GM23338 (cell line): ENCODE data around the gene S1PR1. TPM values are rescaled to one million over a fixed set of nuclear protein-coding genes. Genes with fewer than 3 reads are reported as not detected.

Experiments used
- ATAC-seq: fragments of 200-7000 bp; cut with Tn5 transposase; 3 replicates; pipeline ENCODE4 v1.9.1; 2020
- DNase-seq: peaks from one replicate; pipeline ENCODE4 v3.0.0-alpha.2; 2015; ENCODE audit warnings: low spot score
- H2AFZ ChIP-seq: fragments of 200-600 bp; sonication (generic); 2 replicates; pipeline ENCODE4 v1.8.0; 2016; ENCODE audit warnings: antibody characterized with exemption, mild to moderate bottlenecking, moderate library complexity
- H3F3A ChIP-seq: fragments of 200-600 bp; sonication (generic); replicated peaks from 2 replicates; pipeline ENCODE4 v1.8.0; 2017; ENCODE audit warnings: antibody characterized with exemption, mixed run types, low read depth
- H3K27ac ChIP-seq: fragments of 200-600 bp; sonication (generic); 2 replicates; pipeline ENCODE4 v1.6.1; 2016; ENCODE audit warnings: low read depth
- H3K27me3 ChIP-seq: fragments of 200-600 bp; sonication (generic); 2 replicates; pipeline ENCODE4 v1.8.0; 2016; ENCODE audit warnings: mild to moderate bottlenecking, mixed run types, moderate library complexity; ENCODE audit not compliant: insufficient read depth
- H3K36me3 ChIP-seq: fragments of 200-600 bp; sonication (generic); 2 replicates; pipeline ENCODE4 v1.8.0; 2016; ENCODE audit warnings: mild to moderate bottlenecking; ENCODE audit not compliant: insufficient read depth
- H3K4me1 ChIP-seq: fragments of 200-600 bp; sonication (generic); 2 replicates; pipeline ENCODE4 v1.8.0; 2016; ENCODE audit warnings: mild to moderate bottlenecking, moderate library complexity; ENCODE audit not compliant: insufficient read depth
- H3K4me2 ChIP-seq: fragments of 200-600 bp; sonication (generic); 2 replicates; pipeline ENCODE4 v1.7.1; 2017; ENCODE audit warnings: mixed run types
- H3K4me3 ChIP-seq: fragments of 200-600 bp; sonication (generic); 2 replicates; pipeline ENCODE4 v1.6.1; 2016; ENCODE audit warnings: mixed run types
- H3K79me2 ChIP-seq: fragments of 200-600 bp; sonication (generic); replicated peaks from 2 replicates; pipeline ENCODE4 v1.8.0; 2017; ENCODE audit warnings: mild to moderate bottlenecking; ENCODE audit not compliant: insufficient read depth
- H3K9me2 ChIP-seq: fragments of 200-600 bp; sonication (generic); 2 replicates; pipeline ENCODE4 v1.8.0; 2017; ENCODE audit not compliant: insufficient read depth
- H4K20me1 ChIP-seq: fragments of 200-600 bp; sonication (generic); replicated peaks from 2 replicates; pipeline ENCODE4 v1.8.0; 2017; ENCODE audit warnings: mild to moderate bottlenecking; ENCODE audit not compliant: insufficient read depth
- H3K27ac Mint-ChIP-seq: 2 replicates; pipeline ENCODE4 v1.8.0; 2020; ENCODE audit warnings: inconsistent platforms, mild to moderate bottlenecking, moderate library complexity, mixed read lengths
- H3K27me3 Mint-ChIP-seq: 3 replicates; pipeline ENCODE4 v1.8.0; 2022; ENCODE audit warnings: low read depth, mild to moderate bottlenecking, moderate library complexity, mixed read lengths, inconsistent platforms; ENCODE audit not compliant: insufficient read depth, poor library complexity
- H3K36me3 Mint-ChIP-seq: 3 replicates; pipeline ENCODE4 v1.8.0; 2021; ENCODE audit warnings: low read depth, mild to moderate bottlenecking, inconsistent platforms, moderate library complexity, mixed read lengths
- H3K4me1 Mint-ChIP-seq: 3 replicates; pipeline ENCODE4 v1.8.0; 2020; ENCODE audit warnings: mild to moderate bottlenecking, inconsistent platforms, mixed read lengths
- H3K4me3 Mint-ChIP-seq: 3 replicates; pipeline ENCODE4 v1.8.0; 2021; ENCODE audit warnings: moderate library complexity, mild to moderate bottlenecking, inconsistent platforms, mixed read lengths
- H3K9me3 Mint-ChIP-seq: 3 replicates; pipeline ENCODE4 v1.8.0; 2020; ENCODE audit warnings: moderate library complexity, mild to moderate bottlenecking, inconsistent platforms, mixed read lengths
- CTCF ChIP-seq, 2 experiments: fragments of 200-600 bp in 1 of 2; sonication (generic) in 1 of 2; conservative IDR thresholded peaks; 2 replicates each; pipeline versions ENCODE4 v1.5.1 to v1.6.1; 2016 to 2017; ENCODE audit warnings: antibody characterized with exemption in 2 of 2, low read depth in 2 of 2, mild to moderate bottlenecking in 2 of 2, moderate library complexity in 1 of 2
- EZH2 ChIP-seq: fragments of 200-600 bp; sonication (generic); IDR thresholded peaks from one replicate; pipeline ENCODE4 v1.8.0; 2017; ENCODE audit warnings: antibody characterized with exemption, mild to moderate bottlenecking, low read depth; ENCODE audit not compliant: unreplicated experiment
- EZH2phosphoT487 ChIP-seq: fragments of 200-600 bp; sonication (generic); IDR thresholded peaks from one replicate; pipeline ENCODE4 v1.8.1; 2018; ENCODE audit warnings: antibody characterized with exemption; ENCODE audit not compliant: unreplicated experiment
- NANOG ChIP-seq: IDR thresholded peaks from 2 replicates; pipeline ENCODE4 v1.6.1; 2016; ENCODE audit warnings: antibody characterized with exemption, borderline replicate concordance
- POLR2AphosphoS5 ChIP-seq: IDR thresholded peaks from 2 replicates; pipeline ENCODE4 v1.6.1; 2016; ENCODE audit warnings: antibody characterized with exemption, low read depth
- ZNF114 ChIP-seq: fragments of 250-450 bp; sonication (Bioruptor Pico); IDR thresholded peaks from 2 replicates; pipeline ENCODE4 v1.5.0; 2020; ENCODE audit warnings: mild to moderate bottlenecking, moderate library complexity
- ZNF331 ChIP-seq: fragments of 250-450 bp; sonication (Bioruptor Pico); IDR thresholded peaks from 2 replicates; pipeline ENCODE4 v1.5.0; 2020; ENCODE audit warnings: low read depth, mild to moderate bottlenecking, moderate library complexity
- polyA plus RNA-seq: library from polyadenylated mRNA; unstranded; fragments of >200 nt; fragmentation: Nextera tagmentation; extraction: Ambion mirVana; gene quantifications from 2 replicates; pipeline ENCODE4 v1.2.1, GENCODE V29; 2016
- total RNA-seq: library from RNA; depleted of rRNA; stranded (reverse); fragments of >200 nt; shearing (Covaris generic); gene quantifications from 2 replicates; pipeline ENCODE4 v1.2.3, GENCODE V29; 2014
- TF ChIP-seq, protein P1 (sequence below): fragments of 250-450 bp; sonication (Bioruptor Pico); IDR thresholded peaks from 2 replicates; pipeline ENCODE4 v1.5.0; 2020; ENCODE audit warnings: mild to moderate bottlenecking, moderate library complexity

S1PR1 gene
- total and polyA plus RNA-seq, 2 experiments from 2014 or later: 2.6 to 4.1 TPM

GRCh38 chr1:101288491-101288944 is 51.7 kb downstream of the S1PR1 start (continued):
- TF ChIP-seq, protein P1, sequence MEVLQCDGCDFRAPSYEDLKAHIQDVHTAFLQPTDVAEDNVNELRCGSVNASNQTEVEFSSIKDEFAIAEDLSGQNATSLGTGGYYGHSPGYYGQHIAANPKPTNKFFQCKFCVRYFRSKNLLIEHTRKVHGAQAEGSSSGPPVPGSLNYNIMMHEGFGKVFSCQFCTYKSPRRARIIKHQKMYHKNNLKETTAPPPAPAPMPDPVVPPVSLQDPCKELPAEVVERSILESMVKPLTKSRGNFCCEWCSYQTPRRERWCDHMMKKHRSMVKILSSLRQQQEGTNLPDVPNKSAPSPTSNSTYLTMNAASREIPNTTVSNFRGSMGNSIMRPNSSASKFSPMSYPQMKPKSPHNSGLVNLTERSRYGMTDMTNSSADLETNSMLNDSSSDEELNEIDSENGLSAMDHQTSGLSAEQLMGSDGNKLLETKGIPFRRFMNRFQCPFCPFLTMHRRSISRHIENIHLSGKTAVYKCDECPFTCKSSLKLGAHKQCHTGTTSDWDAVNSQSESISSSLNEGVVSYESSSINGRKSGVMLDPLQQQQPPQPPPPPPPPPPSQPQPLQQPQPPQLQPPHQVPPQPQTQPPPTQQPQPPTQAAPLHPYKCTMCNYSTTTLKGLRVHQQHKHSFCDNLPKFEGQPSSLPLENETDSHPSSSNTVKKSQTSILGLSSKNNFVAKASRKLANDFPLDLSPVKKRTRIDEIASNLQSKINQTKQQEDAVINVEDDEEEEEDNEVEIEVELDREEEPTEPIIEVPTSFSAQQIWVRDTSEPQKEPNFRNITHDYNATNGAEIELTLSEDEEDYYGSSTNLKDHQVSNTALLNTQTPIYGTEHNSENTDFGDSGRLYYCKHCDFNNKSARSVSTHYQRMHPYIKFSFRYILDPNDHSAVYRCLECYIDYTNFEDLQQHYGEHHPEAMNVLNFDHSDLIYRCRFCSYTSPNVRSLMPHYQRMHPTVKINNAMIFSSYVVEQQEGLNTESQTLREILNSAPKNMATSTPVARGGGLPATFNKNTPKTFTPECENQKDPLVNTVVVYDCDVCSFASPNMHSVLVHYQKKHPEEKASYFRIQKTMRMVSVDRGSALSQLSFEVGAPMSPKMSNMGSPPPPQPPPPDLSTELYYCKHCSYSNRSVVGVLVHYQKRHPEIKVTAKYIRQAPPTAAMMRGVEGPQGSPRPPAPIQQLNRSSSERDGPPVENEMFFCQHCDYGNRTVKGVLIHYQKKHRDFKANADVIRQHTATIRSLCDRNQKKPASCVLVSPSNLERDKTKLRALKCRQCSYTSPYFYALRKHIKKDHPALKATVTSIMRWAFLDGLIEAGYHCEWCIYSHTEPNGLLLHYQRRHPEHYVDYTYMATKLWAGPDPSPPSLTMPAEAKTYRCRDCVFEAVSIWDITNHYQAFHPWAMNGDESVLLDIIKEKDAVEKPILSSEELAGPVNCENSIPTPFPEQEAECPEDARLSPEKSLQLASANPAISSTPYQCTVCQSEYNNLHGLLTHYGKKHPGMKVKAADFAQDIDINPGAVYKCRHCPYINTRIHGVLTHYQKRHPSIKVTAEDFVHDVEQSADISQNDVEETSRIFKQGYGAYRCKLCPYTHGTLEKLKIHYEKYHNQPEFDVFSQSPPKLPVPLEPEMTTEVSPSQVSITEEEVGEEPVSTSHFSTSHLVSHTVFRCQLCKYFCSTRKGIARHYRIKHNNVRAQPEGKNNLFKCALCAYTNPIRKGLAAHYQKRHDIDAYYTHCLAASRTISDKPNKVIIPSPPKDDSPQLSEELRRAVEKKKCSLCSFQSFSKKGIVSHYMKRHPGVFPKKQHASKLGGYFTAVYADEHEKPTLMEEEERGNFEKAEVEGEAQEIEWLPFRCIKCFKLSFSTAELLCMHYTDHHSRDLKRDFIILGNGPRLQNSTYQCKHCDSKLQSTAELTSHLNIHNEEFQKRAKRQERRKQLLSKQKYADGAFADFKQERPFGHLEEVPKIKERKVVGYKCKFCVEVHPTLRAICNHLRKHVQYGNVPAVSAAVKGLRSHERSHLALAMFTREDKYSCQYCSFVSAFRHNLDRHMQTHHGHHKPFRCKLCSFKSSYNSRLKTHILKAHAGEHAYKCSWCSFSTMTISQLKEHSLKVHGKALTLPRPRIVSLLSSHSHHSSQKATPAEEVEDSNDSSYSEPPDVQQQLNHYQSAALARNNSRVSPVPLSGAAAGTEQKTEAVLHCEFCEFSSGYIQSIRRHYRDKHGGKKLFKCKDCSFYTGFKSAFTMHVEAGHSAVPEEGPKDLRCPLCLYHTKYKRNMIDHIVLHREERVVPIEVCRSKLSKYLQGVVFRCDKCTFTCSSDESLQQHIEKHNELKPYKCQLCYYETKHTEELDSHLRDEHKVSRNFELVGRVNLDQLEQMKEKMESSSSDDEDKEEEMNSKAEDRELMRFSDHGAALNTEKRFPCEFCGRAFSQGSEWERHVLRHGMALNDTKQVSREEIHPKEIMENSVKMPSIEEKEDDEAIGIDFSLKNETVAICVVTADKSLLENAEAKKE: no peak
- no peak for TF ChIP-seq EZH2phosphoT487

DNA sequence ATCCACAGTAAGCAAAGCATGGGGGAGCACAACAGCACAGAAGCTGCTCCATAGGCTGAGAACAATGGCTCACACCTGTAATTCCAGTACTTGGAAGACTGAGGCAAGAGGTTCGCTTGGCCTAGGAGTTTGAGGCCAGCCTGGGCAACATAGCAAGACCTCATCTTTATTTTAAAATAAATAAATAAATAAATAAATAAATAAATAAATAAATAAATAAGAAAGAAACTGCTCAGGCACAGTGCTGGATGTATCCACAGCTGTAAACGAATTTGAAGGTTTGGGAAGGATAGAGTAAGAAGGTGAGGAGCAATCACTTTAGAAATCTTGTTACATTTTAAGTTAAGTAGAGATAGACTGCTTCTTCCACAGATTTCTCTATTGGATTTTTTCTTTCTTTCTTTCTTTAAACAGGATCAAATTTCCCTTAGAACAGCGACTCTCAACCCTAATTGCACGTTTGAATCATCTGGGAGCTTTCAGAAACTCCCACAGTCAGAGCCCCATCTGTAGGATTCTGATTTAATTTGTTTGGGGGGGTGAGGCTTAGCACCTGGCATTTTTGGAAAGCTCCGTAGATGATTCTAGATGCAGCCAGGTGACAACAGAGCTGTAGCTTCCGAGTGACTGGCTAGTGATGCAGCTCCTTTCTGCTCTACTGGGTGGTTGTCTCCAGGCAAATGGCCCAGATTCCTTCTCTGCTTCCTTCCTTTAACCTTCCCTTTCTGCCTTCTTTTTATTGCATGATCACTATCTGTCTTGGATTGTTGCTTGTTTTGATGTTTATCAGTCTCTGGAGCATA is 53.5 kb downstream of the S1PR1 start:
- Histone ChIP-seq H4K20me1 (no peaks in the 10 kb centered on the region), H2AFZ (0 out of 2 replicates have a peak overlapping the region, but pooled peaks have one; percentile 93), H3K9me2 (no peaks in the 10 kb centered on the region), H3K36me3 (no peaks in the 10 kb centered on the region), H3K27ac (no peak overlapping the region), H3K4me1 (peaks cover 8% of the 10 kb centered on the region), H3K27me3 (no peaks in the 10 kb centered on the region), H3K79me2 (no peaks in the 10 kb centered on the region), H3K4me2 (no peak overlapping the region), H3K4me3 (no peak overlapping the region), H3F3A (no peaks in the 10 kb centered on the region)
- H3K36me3 Mint-ChIP-seq: no peaks in the 10 kb centered on the region
- peaks cover 3% of the 10 kb centered on the region for H3K27me3 Mint-ChIP-seq
- TF ChIP-seq EZH2 (no peak), ZNF114 (CRISPR knock-in tag) (no peak), NANOG (no peak), POLR2AphosphoS5 (no peak), ZNF331 (CRISPR knock-in tag) (no peak), CTCF (conservative IDR thresholded peaks at IDR 0.05; ENCODE audit: low read depth in 2 of 2) (no peak)
- no peak overlapping the region for H3K27ac Mint-ChIP-seq
- no peak for DNase-seq
- ATAC-seq: no peak
- no peaks in the 10 kb centered on the region for H3K9me3 Mint-ChIP-seq
- no peak overlapping the region for H3K4me3 Mint-ChIP-seq
- H3K4me1 Mint-ChIP-seq: peaks cover 27% of the 10 kb centered on the region
